ENCODE results near the gene SUMO4. TPM values are rescaled to one million over a fixed set of nuclear protein-coding genes. Genes with fewer than 3 reads are reported as not detected.

Gene SUMO4
- total RNA-seq, 1 experiment from 2014 or later = 1.2 TPM

GRCh38 chr6:149363154-149363553 lies 36.9 kb upstream of the SUMO4 start:
- ChIA-PET POLR2A (interaction anchor here (0.6 kb wide), 1 partner anchor 82 kb away, joined by 7 read pairs; no protein-coding TSS in a partner anchor), CTCF (interaction anchor here (0.9 to 1.1 kb wide), 2 partner anchors 69 to 173 kb away, joined by 3 to 5 read pairs; no protein-coding TSS in a partner anchor)
- H3K27ac Mint-ChIP-seq = no peak overlapping the region
- H3K4me3 Mint-ChIP-seq = no peak overlapping the region
- no peaks in the 10 kb centered on the region for H3K27me3 Mint-ChIP-seq (ENCODE audit: low read depth)
- H3K36me3 Mint-ChIP-seq = 0 out of 2 replicates have a peak, but pooled peaks cover 4% of the 10 kb centered on the region
- TF ChIP-seq ZNF232 (CRISPR knock-in tag; IDR thresholded peaks at IDR 0.05) (no peak), TEAD4 (CRISPR knock-in tag; IDR thresholded peaks at IDR 0.05) (no peak), KAT7 (CRISPR knock-in tag; IDR thresholded peaks at IDR 0.05; ENCODE audit: borderline replicate concordance) (no peak), ELF4 (CRISPR knock-in tag; IDR thresholded peaks at IDR 0.05; ENCODE audit: low read depth) (no peak), PRDM15 (CRISPR knock-in tag; IDR thresholded peaks at IDR 0.05) (no peak), IRF1 (CRISPR knock-in tag; IDR thresholded peaks at IDR 0.05) (no peak), ZNF138 (CRISPR knock-in tag; conservative IDR thresholded peaks at IDR 0.05) (no peak), NR3C1 (CRISPR knock-in tag; conservative IDR thresholded peaks at IDR 0.05; ENCODE audit: low read depth) (no peak), MXD4 (CRISPR knock-in tag; IDR thresholded peaks at IDR 0.05; ENCODE audit: borderline replicate concordance) (no peak)
- 0 out of 2 replicates have a peak, but pooled peaks cover 4% of the 10 kb centered on the region for H3K9me3 Mint-ChIP-seq
- ATAC-seq = peak; percentile 65
- no peak for DNase-seq (ENCODE audit: low spot score)
- H3K4me1 Mint-ChIP-seq = peaks cover 20% of the 10 kb centered on the region

- Mint-ChIP-seq H3K4me1 (peaks cover 20% of the 10 kb centered on the region), H3K27me3 (ENCODE audit: low read depth) (no peaks in the 10 kb centered on the region), H3K36me3 (0 out of 2 replicates have a peak, but pooled peaks cover 4% of the 10 kb centered on the region), H3K9me3 (0 out of 2 replicates have a peak, but pooled peaks cover 4% of the 10 kb centered on the region), H3K4me3 (no peak overlapping the region), H3K27ac (no peak overlapping the region; the same call in 1 of the 2 replicates)
- DNase-seq (ENCODE audit: low spot score) (no peak), ATAC-seq (no peak)
- CTCF ChIA-PET = no interaction called here
- POLR2A ChIA-PET = no interaction called here
- TF ChIP-seq IRF1 (CRISPR knock-in tag; IDR thresholded peaks at IDR 0.05) = no peak
- no peak for TF ChIP-seq ATF6 (CRISPR knock-in tag; IDR thresholded peaks at IDR 0.05)
- TF ChIP-seq ATF1 (CRISPR knock-in tag; IDR thresholded peaks at IDR 0.05) = no peak
- TF ChIP-seq ZNF396 (CRISPR knock-in tag; IDR thresholded peaks at IDR 0.05; ENCODE audit: borderline replicate concordance) = no peak
- TF ChIP-seq FOXP1 (CRISPR knock-in tag; IDR thresholded peaks at IDR 0.05; ENCODE audit: borderline replicate concordance) = no peak
- TF ChIP-seq ZNF121 (CRISPR knock-in tag; IDR thresholded peaks at IDR 0.05) = no peak
- TF ChIP-seq ZNF263 (CRISPR knock-in tag; IDR thresholded peaks at IDR 0.05; ENCODE audit: low read depth) = no peak
- TF ChIP-seq NFE2L1 (CRISPR knock-in tag; IDR thresholded peaks at IDR 0.05) = no peak
- TF ChIP-seq ATF2 (CRISPR knock-in tag; IDR thresholded peaks at IDR 0.05; ENCODE audit: borderline replicate concordance, low read depth) = no peak
- TF ChIP-seq USF1 (CRISPR knock-in tag; IDR thresholded peaks at IDR 0.05) = no peak
- no peak for TF ChIP-seq ZNF281 (CRISPR knock-in tag; IDR thresholded peaks at IDR 0.05)
- no peak for TF ChIP-seq TP53 (CRISPR knock-in tag; IDR thresholded peaks at IDR 0.05)
- TF ChIP-seq OVOL2 (CRISPR knock-in tag; IDR thresholded peaks at IDR 0.05; ENCODE audit: borderline replicate concordance) = no peak
- TF ChIP-seq TEAD1 (CRISPR knock-in tag; IDR thresholded peaks at IDR 0.05) = no peak
- TF ChIP-seq ZNF423 (CRISPR knock-in tag; IDR thresholded peaks at IDR 0.05) = no peak
Measured at GRCh38 chr6:149364557-149364956, 35.5 kb upstream of the SUMO4 start.
